ENCODE data around the gene CDYL2.
"Not testable (repeated sequence)": the region's sequence is repeated elsewhere in the genome, so short reads cannot be mapped to it uniquely, and the experiment has no call there.

The CDYL2 gene

GRCh38 chr16:80828495-80828894 lies 24.1 kb upstream of the CDYL2 start:
- Mint-ChIP-seq H3K36me3 (no peaks in the 10 kb centered on the region), H3K4me1 (peaks cover 5% of the 10 kb centered on the region), H3K4me3 (no peak overlapping the region), H3K27me3 (peaks cover 10% of the 10 kb centered on the region), H3K9me3 (no peaks in the 10 kb centered on the region), H3K27ac (no peak overlapping the region)
- DNase-seq (ENCODE audit: low spot score in 2 of 2), result no peak
- ATAC-seq (ENCODE audit: low read depth), result no peak

DNA sequence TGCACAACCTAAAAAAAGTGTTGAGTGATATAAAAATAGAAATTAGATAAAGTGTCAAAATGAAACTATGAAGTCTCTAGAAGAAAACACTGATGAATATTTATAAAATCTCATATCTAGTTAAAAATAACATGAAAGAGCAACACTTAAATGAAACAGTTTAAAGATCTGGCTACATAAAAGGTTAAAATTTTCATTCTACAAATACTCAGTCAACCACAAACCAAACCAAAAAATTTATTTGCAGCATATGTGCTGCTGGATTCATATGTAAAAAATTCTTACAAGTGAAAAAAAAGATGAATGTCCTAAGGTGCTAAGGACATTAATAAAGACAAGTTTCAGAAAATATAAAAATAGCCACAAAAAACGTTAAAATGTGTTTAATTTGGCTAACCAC lies 22.6 kb upstream of the CDYL2 start:
- no peaks in the 10 kb centered on the region for H3K36me3 Mint-ChIP-seq
- DNase-seq (ENCODE audit: low spot score in 2 of 2) (no peak), ATAC-seq (ENCODE audit: low read depth) (no peak)
- H3K27me3 Mint-ChIP-seq, result peaks cover 7% of the 10 kb centered on the region
- no peak overlapping the region for H3K27ac Mint-ChIP-seq
- no peaks in the 10 kb centered on the region for H3K9me3 Mint-ChIP-seq
- peaks cover 5% of the 10 kb centered on the region for H3K4me1 Mint-ChIP-seq
- H3K4me3 Mint-ChIP-seq, result no peak overlapping the region

DNA sequence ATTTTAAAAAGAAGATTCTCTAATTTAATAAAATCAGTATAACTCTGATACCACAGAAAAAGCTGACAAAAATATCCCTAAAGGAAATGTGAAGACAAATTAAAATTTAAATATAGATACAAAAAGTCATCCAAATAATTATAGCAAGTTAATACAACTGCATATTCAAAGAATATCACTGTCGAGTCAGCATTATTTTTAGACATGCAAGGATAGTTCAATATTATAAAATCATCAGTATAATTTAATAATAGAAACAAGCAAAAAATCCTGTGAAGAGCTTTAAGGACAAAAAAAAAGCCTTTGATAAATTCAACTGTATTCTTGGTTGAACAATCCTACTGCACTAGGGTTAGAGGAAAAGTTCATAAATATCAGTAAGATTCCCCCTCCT lies 21.0 kb upstream of the CDYL2 start:
- Mint-ChIP-seq H3K4me3 (no peak overlapping the region), H3K9me3 (no peaks in the 10 kb centered on the region), H3K36me3 (no peaks in the 10 kb centered on the region), H3K27ac (no peak overlapping the region), H3K27me3 (peaks cover 2% of the 10 kb centered on the region), H3K4me1 (peaks cover 5% of the 10 kb centered on the region)
- no peak for ATAC-seq (ENCODE audit: low read depth)
- no peak for DNase-seq (ENCODE audit: low spot score in 2 of 2)

- Mint-ChIP-seq H3K36me3 (no peaks in the 10 kb centered on the region), H3K27me3 (peaks cover 2% of the 10 kb centered on the region), H3K4me1 (peaks cover 5% of the 10 kb centered on the region), H3K9me3 (no peaks in the 10 kb centered on the region), H3K4me3 (no peak overlapping the region), H3K27ac (no peak overlapping the region)
- ATAC-seq (ENCODE audit: low read depth) (no peak), DNase-seq (ENCODE audit: low spot score in 2 of 2) (peak in 1 of 2 donors; percentile 38)
These were observed 20.4 kb upstream of the CDYL2 start for GRCh38 chr16:80824623-80825364.

DNA sequence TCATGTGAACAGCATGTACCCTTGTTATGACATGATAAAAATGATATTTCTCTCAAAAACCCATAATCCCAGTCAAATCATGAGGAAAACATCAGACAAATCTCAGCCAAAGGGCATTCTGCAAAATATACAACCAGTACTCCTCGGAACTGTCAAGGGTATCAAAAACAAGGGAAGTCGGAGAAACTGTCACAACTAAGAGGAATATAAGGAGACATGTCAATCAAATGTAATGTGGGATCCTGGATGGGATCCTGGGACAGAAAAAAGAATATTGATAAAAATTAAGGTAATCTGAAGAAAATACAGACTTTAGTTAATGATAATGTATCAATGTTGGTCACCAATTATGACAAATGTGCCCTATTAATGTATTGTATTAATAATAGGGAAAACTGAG lies 15.6 kb upstream of the CDYL2 start:
- no peaks in the 10 kb centered on the region for H3K9me3 Mint-ChIP-seq
- ATAC-seq (ENCODE audit: low read depth) (no peak), DNase-seq (ENCODE audit: low spot score in 2 of 2) (no peak)
- no peak overlapping the region for H3K4me3 Mint-ChIP-seq
- no peaks in the 10 kb centered on the region for H3K27me3 Mint-ChIP-seq
- H3K36me3 Mint-ChIP-seq, result no peaks in the 10 kb centered on the region
- no peak overlapping the region for H3K27ac Mint-ChIP-seq
- peaks cover 2% of the 10 kb centered on the region for H3K4me1 Mint-ChIP-seq

DNA sequence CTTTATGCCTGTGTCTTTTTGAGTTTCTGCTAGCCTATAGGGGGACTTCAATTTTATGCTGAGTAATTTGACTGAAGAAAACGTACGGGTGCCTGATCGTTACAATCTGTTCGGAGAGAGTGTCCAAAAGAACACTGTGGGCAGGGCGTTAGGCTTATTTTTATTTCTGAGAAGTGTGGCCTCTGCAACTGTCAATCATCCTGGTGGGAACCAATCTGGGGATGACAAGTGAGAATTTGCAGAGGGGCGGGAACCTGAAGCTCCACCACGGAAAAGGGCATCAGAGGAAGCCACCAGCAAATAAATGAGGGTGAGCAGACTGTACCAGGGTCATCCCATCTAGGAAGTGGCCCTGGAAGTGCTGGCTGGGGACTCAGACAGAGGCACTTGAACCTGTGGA lies 12.0 kb upstream of the CDYL2 start:
- no peak overlapping the region for H3K4me3 Mint-ChIP-seq
- no peaks in the 10 kb centered on the region for H3K4me1 Mint-ChIP-seq
- no peak for DNase-seq (ENCODE audit: low spot score in 2 of 2)
- H3K27me3 Mint-ChIP-seq, result no peaks in the 10 kb centered on the region
- no peak overlapping the region for H3K27ac Mint-ChIP-seq
- ATAC-seq (ENCODE audit: low read depth), result no peak
- no peaks in the 10 kb centered on the region for H3K36me3 Mint-ChIP-seq
- H3K9me3 Mint-ChIP-seq, result no peaks in the 10 kb centered on the region

GRCh38 chr16:80815278-80815677 lies 10.9 kb upstream of the CDYL2 start:
- H3K27ac Mint-ChIP-seq; H3K27me3 Mint-ChIP-seq; ATAC-seq (ENCODE audit: low read depth); H3K4me1 Mint-ChIP-seq; DNase-seq (ENCODE audit: low spot score in 2 of 2); H3K4me3 Mint-ChIP-seq; H3K36me3 Mint-ChIP-seq; H3K9me3 Mint-ChIP-seq: not testable (repeated sequence)

GRCh38 chr16:80812593-80812992 lies 8.2 kb upstream of the CDYL2 start:
- Mint-ChIP-seq H3K4me3 (no peak overlapping the region), H3K27ac (no peak overlapping the region), H3K4me1 (no peaks in the 10 kb centered on the region), H3K36me3 (no peaks in the 10 kb centered on the region), H3K27me3 (no peaks in the 10 kb centered on the region), H3K9me3 (no peaks in the 10 kb centered on the region)
- ATAC-seq (ENCODE audit: low read depth) (no peak), DNase-seq (ENCODE audit: low spot score in 2 of 2) (no peak)

DNA sequence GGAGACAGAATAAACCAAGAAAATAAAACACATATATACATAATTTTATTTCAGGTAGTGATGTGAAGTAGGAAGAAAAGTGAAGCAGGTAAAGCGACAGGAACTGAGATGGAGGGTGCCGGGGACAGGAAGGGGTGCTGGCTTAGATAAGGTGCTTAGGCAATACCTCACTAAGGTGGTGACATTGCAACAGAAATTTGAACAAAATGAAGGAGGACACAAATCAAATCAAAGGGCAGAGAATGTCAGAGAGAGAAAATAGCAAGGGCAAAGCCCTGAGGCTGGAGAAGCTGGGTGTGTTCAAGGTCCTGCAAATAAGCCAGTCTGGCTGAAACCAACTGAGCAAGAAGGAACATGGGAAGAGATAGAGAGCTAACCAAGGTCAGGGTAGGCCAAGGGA lies 5.0 kb upstream of the CDYL2 start:
- H3K27me3 Mint-ChIP-seq, result no peaks in the 10 kb centered on the region
- H3K9me3 Mint-ChIP-seq, result no peaks in the 10 kb centered on the region
- H3K36me3 Mint-ChIP-seq, result no peaks in the 10 kb centered on the region
- ATAC-seq (ENCODE audit: low read depth) (no peak), DNase-seq (ENCODE audit: low spot score in 2 of 2) (no peak)
- no peaks in the 10 kb centered on the region for H3K4me1 Mint-ChIP-seq
- H3K4me3 Mint-ChIP-seq, result no peak overlapping the region
- no peak overlapping the region for H3K27ac Mint-ChIP-seq

GRCh38 chr16:80807906-80808305 lies 3.5 kb upstream of the CDYL2 start:
- Mint-ChIP-seq H3K36me3 (no peaks in the 10 kb centered on the region), H3K4me1 (peaks cover 2% of the 10 kb centered on the region), H3K4me3 (no peak overlapping the region), H3K27ac (no peak overlapping the region), H3K9me3 (no peaks in the 10 kb centered on the region), H3K27me3 (no peaks in the 10 kb centered on the region)
- DNase-seq (ENCODE audit: low spot score in 2 of 2) (no peak), ATAC-seq (ENCODE audit: low read depth) (no peak)

DNA sequence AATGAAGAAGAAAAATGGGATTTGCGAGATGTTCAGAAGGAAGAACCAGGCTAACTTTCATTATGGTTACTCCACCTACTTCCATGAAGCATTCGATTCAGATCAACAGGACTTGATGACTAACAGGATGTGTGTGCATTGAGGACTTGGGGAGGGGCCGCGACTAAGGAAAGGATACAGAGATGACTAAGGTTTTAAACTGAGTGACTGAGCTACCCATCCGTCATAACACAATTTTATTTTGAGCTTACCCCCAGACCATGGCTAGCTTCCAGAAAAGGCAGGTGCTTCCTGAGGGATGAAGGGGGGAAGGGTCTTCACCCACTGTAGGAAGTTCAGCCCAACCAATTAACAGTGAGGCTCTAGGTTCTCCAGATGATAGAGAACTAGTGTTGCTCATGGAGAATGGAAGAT lies 2.5 kb upstream of the CDYL2 start:
- no peak for DNase-seq (ENCODE audit: low spot score in 2 of 2)

GRCh38 chr16:80806289-80806688 lies 1.9 kb upstream of the CDYL2 start:
- H3K27me3 Mint-ChIP-seq, result no peaks in the 10 kb centered on the region
- H3K36me3 Mint-ChIP-seq, result no peaks in the 10 kb centered on the region
- peaks cover 4% of the 10 kb centered on the region for H3K4me1 Mint-ChIP-seq
- H3K9me3 Mint-ChIP-seq, result no peaks in the 10 kb centered on the region
- no peak for DNase-seq (ENCODE audit: low spot score in 2 of 2)
- H3K4me3 Mint-ChIP-seq, result no peak overlapping the region
- H3K27ac Mint-ChIP-seq, result no peak overlapping the region
- ATAC-seq (ENCODE audit: low read depth), result no peak

More for the DNA sequence above, 2.5 kb upstream of the CDYL2 start:
- Mint-ChIP-seq H3K27me3 (no peaks in the 10 kb centered on the region), H3K9me3 (no peaks in the 10 kb centered on the region), H3K4me1 (peaks cover 4% of the 10 kb centered on the region), H3K4me3 (no peak overlapping the region), H3K36me3 (no peaks in the 10 kb centered on the region), H3K27ac (no peak overlapping the region)
- ATAC-seq (ENCODE audit: low read depth), result no peak

- Mint-ChIP-seq H3K9me3 (no peaks in the 10 kb centered on the region), H3K27ac (no peak overlapping the region), H3K27me3 (no peaks in the 10 kb centered on the region), H3K4me3 (peak overlapping the region; percentile 97), H3K4me1 (peaks cover 4% of the 10 kb centered on the region), H3K36me3 (no peaks in the 10 kb centered on the region)
- ATAC-seq (ENCODE audit: low read depth), result peak; percentile 65
- peak; percentile 40 to 50 for DNase-seq (ENCODE audit: low spot score in 2 of 2)
These were observed 307 bp downstream of the CDYL2 start for GRCh38 chr16:80804056-80804525.

- peak overlapping the region; percentile 97 for H3K4me3 Mint-ChIP-seq
- H3K4me1 Mint-ChIP-seq, result peaks cover 4% of the 10 kb centered on the region
These were observed 901 bp downstream of the CDYL2 start for GRCh38 chr16:80803339-80804055.

More at GRCh38 chr16:80803339-80804055, 901 bp downstream of the CDYL2 start:
- Mint-ChIP-seq H3K9me3 (no peaks in the 10 kb centered on the region), H3K27ac (no peak overlapping the region), H3K27me3 (no peaks in the 10 kb centered on the region), H3K36me3 (no peaks in the 10 kb centered on the region)
- DNase-seq (ENCODE audit: low spot score in 2 of 2) (peak; percentile 53 to 65), ATAC-seq (ENCODE audit: low read depth) (peak; percentile 55)

Measured in memory B cell (primary cell).